HepG2 (cell line): ENCODE measurements around the gene SKIL. TPM values are rescaled to one million over a fixed set of nuclear protein-coding genes. Genes with fewer than 3 reads are reported as not detected.

Source experiments
- ASH2L ChIP-seq: fragments of 300-600, 200-600 bp; sonication (generic); IDR thresholded peaks from 2 replicates; pipeline ENCODE4 v1.7.0; 2017; ENCODE audit warnings: low read depth, mild to moderate bottlenecking, moderate library complexity, mixed read lengths, low read length; ENCODE audit not compliant: insufficient read length
- ATAD3A ChIP-seq: sonication (generic); formaldehyde crosslinking; IDR thresholded peaks from 2 replicates; pipeline ENCODE4 v1.4.0; 2020; ENCODE audit warnings: missing genetic modification reagents
- HNF4G ChIP-seq, 2 experiments: sonication (generic) in 1 of 2; formaldehyde crosslinking in 1 of 2; IDR thresholded peaks; 2 replicates each; pipeline versions ENCODE4 v1.4.0 to v1.6.1; 2011 to 2020; ENCODE audit warnings: borderline replicate concordance in 2 of 2, low read depth in 2 of 2, mild to moderate bottlenecking in 2 of 2, low read length in 1 of 2, missing genetic modification reagents in 1 of 2, moderate library complexity in 1 of 2
- NONO ChIP-seq, 2 experiments: fragments of 450-650 bp in 1 of 2; sonication (generic) in 1 of 2; formaldehyde crosslinking in 1 of 2; IDR thresholded peaks in 1 of 2; conservative IDR thresholded peaks in 1 of 2; 2 replicates each; pipeline versions ENCODE4 v1.6.1 to v1.8.0; 2017 to 2022; ENCODE audit warnings: mild to moderate bottlenecking in 1 of 2, missing genetic modification reagents in 1 of 2, moderate library complexity in 1 of 2
- NR2F6 ChIP-seq, 2 experiments: IDR thresholded peaks; 2 replicates each; pipeline ENCODE4 v1.6.1; 2016; ENCODE audit warnings: antibody characterized with exemption in 1 of 2, mild to moderate bottlenecking in 1 of 2
- RFX1 ChIP-seq: fragments of 450-650 bp; IDR thresholded peaks from 2 replicates; pipeline ENCODE4 v1.6.1; 2017
- RXRB ChIP-seq: IDR thresholded peaks from 2 replicates; pipeline ENCODE4 v1.6.1; 2016; ENCODE audit warnings: borderline replicate concordance, missing genetic modification reagents, missing compliant biosample characterization
- ZMAT3 ChIP-seq: sonication (generic); formaldehyde crosslinking; conservative IDR thresholded peaks from 2 replicates; pipeline ENCODE4 v1.7.0; 2021; ENCODE audit warnings: missing genetic modification reagents
- ZNF564 ChIP-seq: sonication (generic); formaldehyde crosslinking; IDR thresholded peaks from 2 replicates; pipeline ENCODE4 v1.8.1; 2023; ENCODE audit warnings: mild to moderate bottlenecking, missing genetic modification reagents
- ZNF605 ChIP-seq: sonication (generic); formaldehyde crosslinking; IDR thresholded peaks from 2 replicates; pipeline ENCODE4 v1.8.0; 2022; ENCODE audit warnings: mild to moderate bottlenecking, missing genetic modification reagents
- ZNF780A ChIP-seq: sonication (generic); formaldehyde crosslinking; IDR thresholded peaks from 2 replicates; pipeline ENCODE4 v1.8.0; 2022; ENCODE audit warnings: mild to moderate bottlenecking, missing genetic modification reagents, moderate library complexity
- ZNF788 ChIP-seq: sonication (generic); formaldehyde crosslinking; IDR thresholded peaks from 2 replicates; pipeline ENCODE4 v1.5.0; 2020; ENCODE audit warnings: mild to moderate bottlenecking, missing genetic modification reagents, borderline replicate concordance
- polyA plus RNA-seq, 8 experiments: library from polyadenylated mRNA; depleted of rRNA in 3 of 8; stranded (reverse) in 7 of 8; unstranded in 1 of 8; fragments of >200 nt; fragmentation: Illumina TruSeq in 4 of 8; extraction: Trizol in 4 of 8; gene quantifications; 2 replicates each; pipeline versions ENCODE4 v1.2.1 to v1.2.3, GENCODE V29; 2011 to 2016; ENCODE audit warnings: low read depth in 4 of 8, missing spikeins in 1 of 8, mixed read lengths in 1 of 8; ENCODE audit not compliant: insufficient read depth in 1 of 8
- total RNA-seq, 5 experiments: library from RNA; depleted of rRNA; stranded (reverse); fragments of >200 nt; fragmentation: Illumina TruSeq; extraction: Trizol; gene quantifications; 2 replicates each; pipeline ENCODE4 v1.2.3, GENCODE V29; 2016; ENCODE audit warnings: low read depth in 1 of 5
- TF ChIP-seq, protein P1 (sequence below): IDR thresholded peaks from 2 replicates; pipeline ENCODE4 v1.4.0; 2020; ENCODE audit warnings: mild to moderate bottlenecking, missing genetic modification reagents
- TF ChIP-seq, protein P2 (sequence below), 2 experiments: sonication (generic) in 1 of 2; formaldehyde crosslinking in 1 of 2; IDR thresholded peaks; 2 replicates each; pipeline versions ENCODE4 v1.4.0 to v1.6.1; 2018 to 2020; ENCODE audit warnings: missing genetic modification reagents in 2 of 2, borderline replicate concordance in 1 of 2, low read depth in 1 of 2, mild to moderate bottlenecking in 1 of 2, missing biosample characterization in 1 of 2
- TF ChIP-seq, protein P3 (sequence below): sonication (generic); formaldehyde crosslinking; IDR thresholded peaks from 2 replicates; pipeline ENCODE4 v1.5.0; 2020; ENCODE audit warnings: mild to moderate bottlenecking, missing genetic modification reagents, moderate library complexity

SKIL gene
- total and polyA plus RNA-seq, 2 of the 13 experiments (the other 11 are each of a cell fraction or from before 2014, with no cell fraction given) = 5.2 to 20.7 TPM

DNA sequence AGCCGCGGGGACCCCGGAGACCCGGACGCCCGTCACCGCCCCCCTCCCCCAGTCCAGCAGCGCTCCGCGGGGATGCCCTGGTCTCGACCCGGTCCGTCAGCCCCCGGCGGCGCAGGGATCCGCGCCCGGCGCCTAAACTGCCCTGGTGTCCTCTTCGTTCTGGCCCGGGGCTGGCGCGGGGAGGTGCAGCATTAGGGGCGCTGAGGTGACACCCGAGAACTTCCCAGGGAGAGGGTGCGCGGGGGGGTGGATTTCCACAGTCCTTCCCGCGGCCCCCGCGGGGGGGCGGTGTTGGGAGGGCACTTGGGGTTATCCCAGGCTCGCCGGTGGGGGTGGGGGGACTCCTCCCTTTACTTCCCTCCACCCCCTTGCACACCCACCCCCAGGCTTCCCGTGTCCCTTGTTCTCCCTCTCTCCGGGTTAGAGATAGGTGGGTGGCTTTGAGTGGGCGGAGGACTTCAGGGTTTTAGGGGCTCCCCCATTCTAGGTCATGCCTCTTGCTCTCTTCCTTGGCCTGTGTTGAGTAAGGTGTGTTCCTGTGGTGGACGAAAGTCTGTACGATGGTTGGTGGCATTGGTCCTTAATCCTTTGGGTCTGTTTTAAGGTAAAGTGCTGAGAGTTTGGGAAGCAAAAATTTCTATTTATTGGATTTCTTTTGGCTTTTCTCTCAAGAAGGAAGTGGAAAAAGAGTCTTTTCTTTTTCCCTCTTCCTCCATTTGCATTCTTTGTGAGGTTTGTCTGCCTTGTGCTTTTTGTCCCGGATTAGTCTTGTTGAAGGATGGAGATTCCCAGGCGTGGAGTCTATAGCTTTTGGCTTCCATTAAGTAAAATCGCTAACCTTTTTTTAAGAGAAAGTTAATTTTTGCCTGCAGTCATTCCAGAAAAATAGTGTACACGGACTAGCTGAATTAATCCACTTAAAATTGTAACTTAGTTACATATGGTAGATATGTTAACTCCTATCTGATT is 811 bp downstream of the SKIL start (continued):
- TF ChIP-seq, protein P1, sequence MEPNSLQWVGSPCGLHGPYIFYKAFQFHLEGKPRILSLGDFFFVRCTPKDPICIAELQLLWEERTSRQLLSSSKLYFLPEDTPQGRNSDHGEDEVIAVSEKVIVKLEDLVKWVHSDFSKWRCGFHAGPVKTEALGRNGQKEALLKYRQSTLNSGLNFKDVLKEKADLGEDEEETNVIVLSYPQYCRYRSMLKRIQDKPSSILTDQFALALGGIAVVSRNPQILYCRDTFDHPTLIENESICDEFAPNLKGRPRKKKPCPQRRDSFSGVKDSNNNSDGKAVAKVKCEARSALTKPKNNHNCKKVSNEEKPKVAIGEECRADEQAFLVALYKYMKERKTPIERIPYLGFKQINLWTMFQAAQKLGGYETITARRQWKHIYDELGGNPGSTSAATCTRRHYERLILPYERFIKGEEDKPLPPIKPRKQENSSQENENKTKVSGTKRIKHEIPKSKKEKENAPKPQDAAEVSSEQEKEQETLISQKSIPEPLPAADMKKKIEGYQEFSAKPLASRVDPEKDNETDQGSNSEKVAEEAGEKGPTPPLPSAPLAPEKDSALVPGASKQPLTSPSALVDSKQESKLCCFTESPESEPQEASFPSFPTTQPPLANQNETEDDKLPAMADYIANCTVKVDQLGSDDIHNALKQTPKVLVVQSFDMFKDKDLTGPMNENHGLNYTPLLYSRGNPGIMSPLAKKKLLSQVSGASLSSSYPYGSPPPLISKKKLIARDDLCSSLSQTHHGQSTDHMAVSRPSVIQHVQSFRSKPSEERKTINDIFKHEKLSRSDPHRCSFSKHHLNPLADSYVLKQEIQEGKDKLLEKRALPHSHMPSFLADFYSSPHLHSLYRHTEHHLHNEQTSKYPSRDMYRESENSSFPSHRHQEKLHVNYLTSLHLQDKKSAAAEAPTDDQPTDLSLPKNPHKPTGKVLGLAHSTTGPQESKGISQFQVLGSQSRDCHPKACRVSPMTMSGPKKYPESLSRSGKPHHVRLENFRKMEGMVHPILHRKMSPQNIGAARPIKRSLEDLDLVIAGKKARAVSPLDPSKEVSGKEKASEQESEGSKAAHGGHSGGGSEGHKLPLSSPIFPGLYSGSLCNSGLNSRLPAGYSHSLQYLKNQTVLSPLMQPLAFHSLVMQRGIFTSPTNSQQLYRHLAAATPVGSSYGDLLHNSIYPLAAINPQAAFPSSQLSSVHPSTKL (CRISPR knock-in tag) = peak; percentile 43; the same call in 1 of the 2 replicates
- TF ChIP-seq ATAD3A (CRISPR knock-in tag) (no peak), ZNF605 (0 out of 2 replicates have a peak, but pooled peaks have one; percentile 19), HNF4G (IDR thresholded peaks at IDR 0.05; ENCODE audit: borderline replicate concordance, low read depth, low read length) (no peak), HNF4G (CRISPR knock-in tag; IDR thresholded peaks at IDR 0.05; ENCODE audit: borderline replicate concordance, low read depth) (no peak), RFX1 (no peak), ZMAT3 (CRISPR knock-in tag) (peak; percentile 28; the same call in 1 of the 2 replicates), ZNF564 (CRISPR knock-in tag) (0 out of 2 replicates have a peak, but pooled peaks have one; percentile 61), NR2F6 (IDR thresholded peaks at IDR 0.05) (0 out of 2 replicates have a peak, but pooled peaks have one; percentile 35), NR2F6 (CRISPR knock-in tag; IDR thresholded peaks at IDR 0.05) (no peak), ZNF780A (CRISPR knock-in tag) (0 out of 2 replicates have a peak, but pooled peaks have one; percentile 34), NONO (IDR thresholded peaks at IDR 0.05) (no peak), NONO (CRISPR knock-in tag; conservative IDR thresholded peaks at IDR 0.05) (peak; percentile 49; the same call in 1 of the 2 replicates), ASH2L (peak; percentile 53), ZNF788 (CRISPR knock-in tag) (peak; percentile 69; the same call in 1 of the 2 replicates), RXRB (CRISPR knock-in tag) (peak; percentile 61; the same call in 1 of the 2 replicates)
- TF ChIP-seq, protein P2, sequence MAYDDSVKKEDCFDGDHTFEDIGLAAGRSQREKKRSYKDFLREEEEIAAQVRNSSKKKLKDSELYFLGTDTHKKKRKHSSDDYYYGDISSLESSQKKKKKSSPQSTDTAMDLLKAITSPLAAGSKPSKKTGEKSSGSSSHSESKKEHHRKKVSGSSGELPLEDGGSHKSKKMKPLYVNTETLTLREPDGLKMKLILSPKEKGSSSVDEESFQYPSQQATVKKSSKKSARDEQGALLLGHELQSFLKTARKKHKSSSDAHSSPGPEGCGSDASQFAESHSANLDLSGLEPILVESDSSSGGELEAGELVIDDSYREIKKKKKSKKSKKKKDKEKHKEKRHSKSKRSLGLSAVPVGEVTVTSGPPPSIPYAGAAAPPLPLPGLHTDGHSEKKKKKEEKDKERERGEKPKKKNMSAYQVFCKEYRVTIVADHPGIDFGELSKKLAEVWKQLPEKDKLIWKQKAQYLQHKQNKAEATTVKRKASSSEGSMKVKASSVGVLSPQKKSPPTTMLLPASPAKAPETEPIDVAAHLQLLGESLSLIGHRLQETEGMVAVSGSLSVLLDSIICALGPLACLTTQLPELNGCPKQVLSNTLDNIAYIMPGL (CRISPR knock-in tag; IDR thresholded peaks at IDR 0.05; ENCODE audit: borderline replicate concordance in 1 of 2, low read depth in 1 of 2) = peak; percentile 44 to 71; a peak in 2 of 4 replicates
- TF ChIP-seq, protein P3, sequence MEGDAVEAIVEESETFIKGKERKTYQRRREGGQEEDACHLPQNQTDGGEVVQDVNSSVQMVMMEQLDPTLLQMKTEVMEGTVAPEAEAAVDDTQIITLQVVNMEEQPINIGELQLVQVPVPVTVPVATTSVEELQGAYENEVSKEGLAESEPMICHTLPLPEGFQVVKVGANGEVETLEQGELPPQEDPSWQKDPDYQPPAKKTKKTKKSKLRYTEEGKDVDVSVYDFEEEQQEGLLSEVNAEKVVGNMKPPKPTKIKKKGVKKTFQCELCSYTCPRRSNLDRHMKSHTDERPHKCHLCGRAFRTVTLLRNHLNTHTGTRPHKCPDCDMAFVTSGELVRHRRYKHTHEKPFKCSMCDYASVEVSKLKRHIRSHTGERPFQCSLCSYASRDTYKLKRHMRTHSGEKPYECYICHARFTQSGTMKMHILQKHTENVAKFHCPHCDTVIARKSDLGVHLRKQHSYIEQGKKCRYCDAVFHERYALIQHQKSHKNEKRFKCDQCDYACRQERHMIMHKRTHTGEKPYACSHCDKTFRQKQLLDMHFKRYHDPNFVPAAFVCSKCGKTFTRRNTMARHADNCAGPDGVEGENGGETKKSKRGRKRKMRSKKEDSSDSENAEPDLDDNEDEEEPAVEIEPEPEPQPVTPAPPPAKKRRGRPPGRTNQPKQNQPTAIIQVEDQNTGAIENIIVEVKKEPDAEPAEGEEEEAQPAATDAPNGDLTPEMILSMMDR (CRISPR knock-in tag) = peak; percentile 65
